Measurements from ENCODE around the gene SFRP4.

SFRP4 gene

DNA sequence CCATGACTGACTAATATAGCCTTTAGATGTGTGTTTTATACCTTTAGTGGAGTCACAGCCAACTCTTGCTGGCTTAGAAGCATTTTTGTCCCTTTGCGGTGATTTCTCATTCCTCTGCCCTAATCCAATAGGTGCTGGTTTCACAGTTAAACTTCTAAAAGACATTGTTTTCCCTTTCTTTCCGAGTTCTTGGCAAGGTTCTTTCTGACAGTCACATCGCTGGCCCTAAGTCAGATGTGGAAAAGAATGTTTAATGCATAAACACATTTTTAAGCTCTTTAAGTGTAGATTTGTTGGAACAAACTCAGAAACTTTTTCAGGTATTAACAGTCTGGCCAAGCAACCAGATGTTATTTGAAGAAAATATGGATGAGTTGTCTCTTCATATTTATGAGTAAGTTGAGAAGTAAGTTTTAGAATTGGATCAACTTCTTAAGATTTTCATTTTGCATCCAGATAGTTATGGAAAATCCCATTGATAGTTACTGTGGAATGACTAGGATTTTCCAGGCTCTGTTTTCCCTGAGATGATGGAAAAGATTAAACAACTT lies 7.9 kb upstream of the SFRP4 start:
- no peak for DNase-seq

DNA sequence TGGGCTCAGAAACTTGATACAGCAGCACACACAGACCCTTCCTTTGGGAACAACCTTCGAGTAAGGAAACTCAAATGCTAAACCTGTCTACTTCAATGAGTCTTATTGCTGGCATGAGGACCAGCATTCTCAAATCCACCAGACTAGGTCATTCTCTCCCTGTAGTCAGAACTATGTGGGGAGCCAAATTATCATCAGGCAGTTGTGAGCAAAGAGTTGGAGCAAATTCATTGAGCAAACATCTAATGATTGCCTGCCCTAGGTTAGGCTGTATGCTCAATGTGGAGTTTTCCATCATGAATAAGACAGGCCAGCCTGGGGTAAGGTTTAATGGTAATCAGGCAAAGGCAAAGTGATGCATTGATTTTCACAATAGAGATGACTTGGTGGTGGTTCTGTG lies 7.4 kb upstream of the SFRP4 start:
- no peak for DNase-seq

DNA sequence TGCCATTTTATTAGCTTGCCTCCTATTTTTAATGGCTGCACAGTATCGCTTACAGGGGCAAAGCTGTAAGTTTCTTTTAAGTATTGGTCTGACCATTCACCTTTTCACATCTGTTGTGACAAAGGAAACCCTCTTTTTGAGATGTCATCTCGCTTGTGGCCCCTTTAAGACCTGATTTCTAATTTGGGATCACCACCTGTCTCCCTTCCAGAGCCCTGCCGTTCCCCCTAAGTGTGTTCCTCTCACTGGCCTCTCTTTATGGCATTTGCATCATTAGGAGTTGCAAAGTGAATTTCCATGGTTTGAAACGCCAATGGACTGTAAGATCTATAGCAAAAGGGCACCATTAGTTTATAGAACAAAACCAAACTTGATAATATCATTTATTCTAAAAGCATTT lies 5.3 kb upstream of the SFRP4 start:
- no peak for DNase-seq

DNA sequence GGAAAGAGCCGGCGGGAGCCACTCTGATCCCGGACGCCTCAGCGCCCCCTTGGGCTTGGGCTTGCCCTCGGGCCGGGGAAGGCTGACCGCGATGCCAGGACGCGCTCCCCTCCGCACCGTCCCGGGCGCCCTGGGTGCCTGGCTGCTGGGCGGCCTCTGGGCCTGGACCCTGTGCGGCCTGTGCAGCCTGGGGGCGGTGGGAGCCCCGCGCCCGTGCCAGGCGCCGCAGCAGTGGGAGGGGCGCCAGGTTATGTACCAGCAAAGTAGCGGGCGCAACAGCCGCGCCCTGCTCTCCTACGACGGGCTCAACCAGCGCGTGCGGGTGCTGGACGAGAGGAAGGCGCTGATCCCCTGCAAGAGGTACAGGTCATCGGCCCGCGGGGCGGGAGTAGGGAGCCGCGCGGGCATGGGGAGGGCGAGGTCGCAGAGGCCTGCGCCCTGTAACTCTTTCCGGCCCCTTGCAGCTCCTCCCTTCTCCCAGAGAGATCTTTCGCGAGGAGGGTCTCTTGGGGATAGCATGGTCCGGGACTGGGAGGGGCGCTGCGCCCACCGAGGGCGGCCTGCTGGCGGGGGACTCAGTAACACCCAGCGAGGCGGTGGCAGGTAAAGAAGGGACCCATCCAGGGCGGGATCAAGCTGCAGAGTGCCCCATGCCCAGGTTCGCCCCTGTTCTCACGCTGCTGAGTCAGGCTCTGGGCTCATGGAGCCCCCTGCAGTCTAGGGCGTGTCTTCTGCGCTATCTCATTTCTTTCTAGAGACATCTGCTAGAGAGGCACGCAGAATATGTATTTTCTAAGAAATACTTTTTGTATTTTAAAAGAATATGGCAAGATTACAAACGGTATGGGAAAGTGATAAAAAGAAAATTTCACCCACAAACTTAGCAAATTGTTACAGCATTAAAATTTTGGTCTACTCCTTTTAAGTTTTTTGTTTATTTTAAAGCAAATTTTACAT lies 4.5 kb upstream of the SFRP4 start:
- no peak for DNase-seq

DNA sequence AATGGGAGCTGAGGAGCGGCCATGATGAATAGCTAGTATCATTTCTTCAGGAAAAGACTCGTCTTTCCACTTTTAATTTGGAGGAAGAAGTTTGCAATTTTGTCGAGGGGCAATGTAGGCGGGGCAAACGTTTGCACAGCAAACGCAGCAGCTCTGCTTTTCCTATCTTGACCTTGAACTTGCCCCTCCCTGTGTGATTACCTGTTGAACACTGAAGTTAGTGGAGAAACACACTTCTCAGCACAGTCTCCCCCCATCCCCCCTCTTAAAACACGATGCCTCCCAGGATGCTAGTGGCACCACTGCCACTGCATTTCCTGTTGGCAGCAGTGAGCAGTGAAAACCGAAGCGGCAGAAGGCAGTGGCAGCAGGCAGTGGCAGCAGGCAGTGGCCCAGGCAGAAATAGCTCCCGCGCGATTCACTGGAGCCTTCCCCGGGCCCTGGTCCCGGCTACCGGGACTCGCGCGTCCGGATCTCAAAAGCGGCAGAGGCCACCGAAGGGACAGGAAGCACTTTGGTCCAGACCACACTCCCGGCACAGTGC lies 3.8 kb upstream of the SFRP4 start, which contains the start of gene EPDR1:
Gene EPDR1 (plus strand): TSS at position 336 of the 544 bp plus-strand sequence. CDS start 300 bp downstream, outside the sequence.
- DNase-seq = no peak

DNA sequence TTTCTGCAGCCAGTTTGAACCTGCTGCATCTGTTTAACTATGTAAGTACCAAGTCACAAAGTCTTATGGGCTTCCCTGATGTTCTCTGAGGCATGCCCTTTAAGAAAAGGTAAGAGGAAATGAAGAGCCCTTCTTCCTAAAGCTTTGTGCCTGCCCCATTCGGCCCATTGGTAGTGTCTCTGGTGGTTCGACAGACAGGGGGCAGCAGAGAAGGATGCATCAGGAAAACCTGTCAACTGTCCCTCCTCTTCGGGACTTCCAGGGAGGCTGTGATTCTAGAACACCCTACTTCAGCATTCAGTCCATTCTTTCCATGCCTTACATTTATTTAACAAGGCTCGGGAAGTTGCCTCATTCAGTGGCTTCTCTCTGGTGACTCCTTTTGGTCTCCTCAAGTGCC lies 1.9 kb upstream of the SFRP4 start:
- no peak for DNase-seq

DNA sequence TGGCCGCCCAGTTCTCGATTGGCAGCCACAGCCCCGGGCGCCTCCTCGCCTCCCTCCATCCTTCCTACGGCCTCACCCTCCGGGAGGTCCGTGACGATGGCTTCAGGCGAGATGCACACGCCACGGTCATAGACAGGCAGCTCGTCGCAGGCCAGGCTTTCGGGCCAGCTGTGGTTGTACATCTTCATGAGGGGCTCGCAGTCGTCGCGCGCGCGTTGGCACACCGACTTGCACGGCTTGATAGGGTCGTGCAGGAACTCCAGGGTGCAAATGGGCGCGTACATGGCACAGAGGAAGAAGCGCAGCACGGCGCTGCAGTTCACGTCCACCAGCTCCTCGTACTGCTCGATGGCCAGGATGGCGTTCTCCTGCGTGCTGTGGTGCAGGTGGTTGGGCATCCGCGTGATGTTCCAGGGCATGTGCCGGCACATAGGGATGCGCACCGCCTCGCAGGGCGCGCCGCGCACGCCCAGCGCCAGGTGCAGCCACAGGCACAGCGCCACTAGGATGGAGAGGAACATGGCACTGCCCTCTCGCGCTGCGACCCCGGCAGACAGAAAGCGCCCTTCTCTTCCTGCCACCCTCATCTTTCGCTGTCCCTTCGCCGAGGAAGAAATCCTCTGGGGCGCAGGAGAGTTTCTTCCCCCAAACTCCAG lies 472 bp downstream of the SFRP4 start:
- DNase-seq = no peak

DNA sequence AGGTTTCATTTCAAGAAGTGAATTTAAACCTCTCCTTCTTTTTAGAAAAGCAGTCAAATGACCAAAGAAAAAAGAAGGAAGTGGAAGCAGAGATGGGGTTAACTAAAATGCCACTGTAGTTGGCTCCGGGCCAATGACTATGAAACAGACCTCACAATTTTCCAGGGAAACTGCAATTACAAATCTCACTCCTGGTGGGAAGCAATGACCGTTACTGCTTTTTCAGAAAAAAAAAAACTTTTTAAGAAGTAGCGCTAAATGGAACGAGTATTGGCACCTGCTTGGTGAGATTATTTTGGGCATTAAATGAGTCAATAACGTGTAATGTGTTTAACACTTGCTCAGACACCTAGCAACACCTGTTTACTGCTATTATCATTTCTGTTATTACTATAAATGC lies 1.2 kb downstream of the SFRP4 start:
- DNase-seq = no peak

DNA sequence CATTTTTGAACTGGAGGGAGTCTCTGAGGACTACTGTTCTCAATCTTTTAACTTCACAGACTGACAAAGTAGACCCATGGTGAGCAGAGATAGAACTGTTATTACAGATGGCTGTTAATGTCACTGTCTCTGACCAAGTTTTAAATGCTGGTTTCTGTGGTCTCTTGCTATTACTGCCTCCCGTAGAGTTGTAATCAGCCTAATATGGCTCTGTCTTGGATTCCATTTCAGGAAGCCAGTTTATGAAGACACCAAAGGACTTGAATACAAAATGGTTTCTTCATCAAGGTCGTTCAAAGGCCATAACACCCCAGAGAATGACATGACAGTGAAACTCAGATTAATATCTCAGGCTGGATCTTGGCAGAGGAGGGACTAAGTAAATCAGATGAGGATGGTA lies 3.9 kb downstream of the SFRP4 start:
- no peak for DNase-seq

DNA sequence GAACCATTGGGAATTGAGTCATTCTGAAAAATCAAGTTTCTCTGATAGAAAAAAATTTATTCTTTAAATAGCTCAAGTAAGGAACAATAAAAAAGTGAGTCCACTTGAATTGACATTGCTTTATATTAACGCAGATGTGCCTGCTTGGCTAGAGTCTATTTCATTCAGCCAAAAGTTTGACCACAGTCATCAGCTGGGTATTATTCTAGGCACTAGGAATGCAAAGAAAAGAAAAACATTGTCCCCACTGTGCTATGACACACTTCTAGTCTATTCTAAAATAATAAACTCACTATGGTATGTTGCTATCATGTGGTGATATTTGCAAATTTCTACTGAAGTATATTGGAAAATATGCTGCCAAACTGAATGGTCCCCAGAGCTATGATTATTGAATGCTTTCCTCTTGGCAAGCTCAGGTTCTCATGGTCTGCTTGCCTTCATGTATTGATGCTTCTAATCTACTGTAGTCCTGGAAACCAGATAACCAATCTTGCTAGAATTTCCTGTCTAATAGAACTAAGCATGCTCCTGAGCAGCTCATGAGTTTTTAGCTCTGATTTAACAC lies 8.3 kb downstream of the SFRP4 start:
- no peak for DNase-seq

DNA sequence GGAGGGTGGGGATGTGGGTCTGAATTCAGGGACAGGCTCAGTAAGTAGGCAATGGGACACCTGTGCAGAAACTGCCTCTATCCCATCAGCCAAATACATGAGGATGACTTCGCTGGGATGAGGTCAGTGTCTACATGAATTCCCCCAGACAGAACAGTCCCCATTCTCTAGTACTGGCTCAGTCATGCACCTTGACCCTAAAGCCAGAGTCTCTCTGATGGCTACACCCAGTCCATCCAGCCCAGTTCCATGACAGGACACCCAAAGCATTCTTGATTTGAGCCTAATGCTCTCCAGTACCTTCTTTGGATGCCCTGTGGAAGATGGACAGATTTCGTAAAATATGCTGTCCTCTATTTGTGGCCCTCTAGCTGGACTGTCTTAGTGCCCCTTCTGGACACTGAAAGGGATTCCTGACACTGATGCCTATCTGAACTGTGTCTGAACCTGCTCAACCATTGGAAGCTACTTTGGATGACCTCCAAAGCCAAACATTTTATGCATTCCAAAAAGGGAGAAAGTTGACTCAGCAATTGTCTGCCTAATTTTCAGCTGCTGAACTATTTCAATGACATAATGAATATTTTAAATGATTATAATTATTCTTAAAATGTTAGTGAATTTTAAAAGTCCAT lies 14.6 kb downstream of the SFRP4 start:
- no peak for DNase-seq

DNA sequence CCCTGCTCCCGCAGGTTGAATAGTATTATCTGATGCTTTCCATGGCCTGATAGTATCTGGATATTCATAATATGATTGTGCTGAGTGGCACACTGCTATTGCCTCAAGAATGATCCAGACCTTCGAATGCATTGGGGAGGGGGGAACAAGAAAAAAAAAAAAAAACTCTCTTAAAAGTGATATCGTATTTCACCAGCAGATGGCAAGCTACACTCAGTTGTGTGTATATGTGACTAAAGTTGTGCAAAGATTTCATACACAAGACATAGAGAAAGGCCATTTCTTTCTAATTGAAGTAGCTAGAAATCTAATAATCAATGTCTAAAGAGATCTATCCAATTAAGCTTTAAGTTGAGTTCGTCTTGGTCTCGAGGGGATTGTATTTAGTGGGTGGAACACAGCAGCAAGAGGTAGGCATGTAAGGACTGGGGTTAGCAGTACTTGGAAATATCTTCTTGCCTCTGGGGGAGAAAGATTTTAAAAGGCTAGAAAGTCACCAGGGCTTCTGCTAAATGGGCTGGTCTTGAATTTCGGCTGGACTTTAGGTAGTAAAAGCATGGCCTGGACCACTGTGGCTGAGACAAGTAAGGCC lies 15.3 kb downstream of the SFRP4 start:
- no peak for DNase-seq

DNA sequence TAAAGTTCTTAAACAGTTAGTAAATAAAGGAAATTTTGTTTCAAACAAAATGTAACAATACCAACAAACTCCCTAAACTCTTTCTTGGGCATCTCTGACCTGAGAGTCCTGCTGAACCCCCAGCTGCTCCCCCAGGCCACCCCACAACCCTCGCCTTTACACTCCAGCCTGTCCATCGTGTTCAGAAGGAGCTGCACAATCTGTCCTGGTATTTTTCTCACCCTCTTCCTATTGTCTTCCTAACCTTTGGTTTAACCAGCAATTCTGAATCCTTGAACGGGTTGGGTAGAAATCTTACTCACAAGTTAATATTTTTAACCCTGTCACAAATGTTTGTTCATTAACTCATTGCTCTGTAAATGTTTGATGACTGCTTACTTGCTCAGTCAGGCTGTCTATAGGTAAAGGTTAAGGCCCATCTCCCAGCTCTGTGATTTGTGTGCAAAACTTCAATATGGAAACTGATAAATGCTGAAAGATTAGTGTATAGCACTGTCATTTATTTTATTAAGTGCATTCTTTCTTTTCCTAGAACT lies 16.8 kb downstream of the SFRP4 start:
- no peak for DNase-seq

DNA sequence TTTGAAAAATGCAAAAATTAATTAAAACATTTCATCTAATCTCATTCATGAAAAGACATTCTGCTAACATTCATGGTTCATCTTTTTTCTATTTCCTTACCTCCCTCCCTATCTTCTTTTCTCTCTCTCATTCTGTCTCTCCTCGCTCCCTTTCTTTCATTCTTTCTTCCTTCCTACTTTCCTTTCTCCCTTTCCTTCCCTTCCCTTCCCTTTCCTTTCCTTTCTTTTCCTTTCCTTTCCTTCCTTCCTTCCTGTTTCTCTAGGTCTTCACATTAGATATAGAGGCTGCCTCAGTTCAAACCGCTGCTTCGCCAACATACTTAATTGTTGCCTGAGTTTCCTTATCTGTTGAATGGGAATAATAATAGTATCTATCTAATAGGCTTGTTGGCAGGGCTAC lies 21.9 kb downstream of the SFRP4 start:
- DNase-seq = no peak

DNA sequence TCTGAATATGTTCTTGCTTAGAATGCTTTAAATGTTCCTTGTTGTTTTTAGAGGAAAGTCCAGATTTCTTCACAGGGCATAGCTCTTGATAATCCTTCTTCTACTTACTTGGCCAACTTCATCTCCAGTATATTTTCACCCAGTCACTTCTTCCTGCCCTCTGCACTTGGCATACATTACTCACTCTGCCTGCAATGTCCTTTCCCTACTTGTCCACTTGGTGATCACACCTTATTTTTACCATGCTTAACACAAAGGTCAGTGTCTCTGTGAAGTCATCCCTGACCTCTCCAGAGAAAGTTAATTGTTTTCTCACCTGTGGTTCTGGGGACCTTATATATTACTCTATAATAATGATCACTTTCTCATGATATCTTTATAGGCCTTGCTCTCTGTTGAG lies 23.3 kb downstream of the SFRP4 start:
- no peak for DNase-seq

DNA sequence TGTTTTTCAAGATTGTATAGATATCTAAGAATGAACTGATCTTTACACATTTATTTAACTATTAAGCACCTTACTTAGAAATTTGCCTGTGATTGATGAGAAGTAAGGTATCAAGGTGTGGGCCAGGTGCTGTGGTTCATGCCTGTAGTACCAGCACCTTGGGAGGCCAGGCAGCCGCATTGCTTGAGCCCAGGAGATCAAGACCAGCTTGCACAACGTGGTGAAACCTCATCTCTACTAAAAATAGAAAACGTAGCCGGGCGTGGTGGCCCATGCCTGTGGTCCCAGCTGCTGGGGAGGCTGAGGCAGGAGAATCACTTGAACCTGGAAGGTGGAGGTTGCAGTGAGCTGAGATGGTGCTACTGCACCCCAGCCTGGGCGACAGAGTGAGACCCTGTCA lies 34.5 kb downstream of the SFRP4 start:
- no peak for DNase-seq

Data from 8988T (cell line).